PC-9 (cell line): ENCODE results near the gene DSCAML1. TPM values are rescaled to one million over a fixed set of nuclear protein-coding genes. Genes with fewer than 3 reads are reported as not detected.

Experiments used
- BruUV-seq: library from RNA; stranded (reverse); fragments of 400-500 nt; replicated peaks from 2 replicates; lab custom pipeline; 2021; lab: Mats Ljungman, UMichigan
- CTCF ChIA-PET: fragments of 300-600 bp; sonication (Branson Sonifier 250); formaldehyde crosslinking; loops from one replicate; lab custom pipeline; 2022; ENCODE audit warnings: antibody characterized with exemption; lab: Charles Lee
- POLR2A ChIA-PET: fragments of 300-600 bp; sonication (Branson Sonifier 250); formaldehyde crosslinking; loops from one replicate; lab custom pipeline; 2022; ENCODE audit warnings: antibody characterized with exemption; ENCODE audit not compliant: unreplicated experiment; lab: Charles Lee
- DNase-seq, 2 experiments: peaks; one replicate each; pipeline versions ENCODE4 v3.0.0 to v3.0.0-alpha.2; 2015 to 2022; ENCODE audit warnings: mixed read lengths in 1 of 2
- H2AFZ ChIP-seq: fragments of 200-600 bp; sonication (generic); 2 replicates; pipeline ENCODE4 v1.8.1; 2017; ENCODE audit warnings: antibody characterized with exemption
- H3F3A ChIP-seq: fragments of 200-600 bp; sonication (generic); 2 replicates; pipeline ENCODE4 v1.8.1; 2017; ENCODE audit warnings: antibody characterized with exemption, mild to moderate bottlenecking, low read depth; ENCODE audit not compliant: insufficient read depth
- H3K27ac ChIP-seq: fragments of 200-600 bp; sonication (generic); 2 replicates; pipeline ENCODE4 v1.6.1; 2016; ENCODE audit warnings: mixed run types
- H3K27me3 ChIP-seq: fragments of 200-600 bp; sonication (generic); 2 replicates; pipeline ENCODE4 v1.6.1; 2016; ENCODE audit warnings: low read depth, mixed run types; ENCODE audit not compliant: insufficient read depth
- H3K36me3 ChIP-seq: fragments of 200-600 bp; sonication (generic); 2 replicates; pipeline ENCODE4 v1.6.1; 2016; ENCODE audit warnings: low read depth, mixed run types
- H3K4me1 ChIP-seq: fragments of 200-600 bp; sonication (generic); replicated peaks from 2 replicates; pipeline ENCODE4 v1.6.1; 2016; ENCODE audit warnings: mixed run types; ENCODE audit not compliant: insufficient read depth
- H3K4me2 ChIP-seq: fragments of 200-600 bp; sonication (generic); 2 replicates; pipeline ENCODE4 v1.6.1; 2017; ENCODE audit warnings: mixed run types
- H3K4me3 ChIP-seq: fragments of 200-600 bp; sonication (generic); 2 replicates; pipeline ENCODE4 v1.6.1; 2016; ENCODE audit warnings: mixed run types
- H3K79me2 ChIP-seq: fragments of 200-600 bp; sonication (generic); 2 replicates; pipeline ENCODE4 v1.6.1; 2017; ENCODE audit warnings: low read depth, mixed run types
- H3K9me2 ChIP-seq: fragments of 200-600 bp; sonication (generic); 2 replicates; pipeline ENCODE4 v1.8.1; 2017; ENCODE audit warnings: mild to moderate bottlenecking; ENCODE audit not compliant: insufficient read depth
- H3K9me3 ChIP-seq: fragments of 200-600 bp; sonication (generic); 2 replicates; pipeline ENCODE4 v1.8.1; 2016; ENCODE audit warnings: low read depth; ENCODE audit not compliant: insufficient read depth
- H4K20me1 ChIP-seq: fragments of 200-600 bp; sonication (generic); 2 replicates; pipeline ENCODE4 v1.8.1; 2017; ENCODE audit not compliant: insufficient read depth
- EZH2 ChIP-seq: fragments of 200-600 bp; sonication (generic); IDR thresholded peaks from 2 replicates; pipeline ENCODE4 v1.8.0; 2017; ENCODE audit warnings: antibody characterized with exemption, low read depth
- intact Hi-C: fragments of 100-400 bp; cut with micrococcal nuclease; formaldehyde crosslinking; loops from one replicate; pipeline ENCODE4 v1.10.0; 2022; ENCODE audit not compliant: unreplicated experiment
- total RNA-seq: library from RNA; stranded (reverse); gene quantifications from 2 replicates; pipeline ENCODE4 v1.2.3, GENCODE V29; 2021
- TF ChIP-seq, protein P1 (sequence below): fragments of 200-600 bp; sonication (generic); conservative IDR thresholded peaks from 2 replicates; pipeline ENCODE4 v1.6.1; 2017; ENCODE audit warnings: mixed run types, antibody characterized with exemption, mild to moderate bottlenecking, moderate library complexity

DSCAML1 gene
- total RNA-seq, 1 experiment from 2014 or later: not detected

DNA sequence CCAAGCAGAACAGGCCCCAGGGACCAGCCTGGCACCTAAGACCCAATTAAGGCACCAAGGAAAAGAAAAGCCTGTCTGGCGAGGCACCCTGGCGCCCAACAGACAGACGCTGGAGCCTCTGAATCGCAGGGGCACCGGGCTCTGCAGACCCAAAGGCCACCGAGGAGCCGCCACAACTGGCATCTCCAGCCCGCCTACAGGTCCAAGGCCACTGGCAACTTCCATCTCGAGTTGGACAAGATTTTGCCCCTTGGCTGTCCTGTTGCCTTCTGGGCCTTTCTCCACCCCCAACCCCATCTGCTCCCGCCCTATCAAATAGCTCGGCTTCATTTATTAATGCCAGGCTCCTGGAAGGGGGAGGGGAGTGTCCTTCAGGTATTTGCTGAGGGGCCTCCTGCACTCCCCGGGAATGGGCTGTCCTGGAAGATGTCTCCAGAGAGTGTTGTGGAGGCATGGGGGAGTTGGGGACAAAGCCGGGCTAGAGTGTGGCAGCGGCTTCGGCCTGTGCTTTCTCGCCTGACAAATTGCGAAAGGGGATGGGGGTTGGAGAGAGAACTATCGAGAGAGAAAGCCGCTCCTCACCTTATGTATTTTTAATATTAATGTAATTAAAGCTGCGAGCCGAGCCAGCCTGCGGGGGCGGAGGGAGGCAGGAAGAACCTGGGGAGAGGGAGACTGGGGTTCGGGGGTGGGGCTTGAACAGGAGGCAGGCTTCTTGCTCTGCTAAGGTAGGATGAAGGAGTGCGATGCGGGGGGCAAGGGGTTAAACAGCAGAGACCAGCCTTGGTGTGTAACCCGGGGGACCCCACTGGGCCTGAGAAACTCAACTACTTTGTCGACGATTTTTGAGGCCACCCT, 2.0 kb downstream of the DSCAML1 start:
- Histone ChIP-seq H3K4me3 (no peak overlapping the region), H3K9me2 (no peaks in the 10 kb centered on the region), H3K27ac (no peak overlapping the region), H3K4me2 (no peak overlapping the region), H3K36me3 (no peaks in the 10 kb centered on the region), H3K27me3 (peaks cover 80% of the 10 kb centered on the region), H3F3A (no peaks in the 10 kb centered on the region), H3K79me2 (no peaks in the 10 kb centered on the region), H3K4me1 (no peaks in the 10 kb centered on the region), H4K20me1 (no peaks in the 10 kb centered on the region), H2AFZ (no peak overlapping the region), H3K9me3 (no peaks in the 10 kb centered on the region)
- ChIA-PET CTCF (interaction anchor here (0.6 kb wide), 1 partner anchor 14 kb away, joined by 4 read pairs; no protein-coding TSS in a partner anchor), POLR2A (no interaction called here)
- TF ChIP-seq, protein P1, sequence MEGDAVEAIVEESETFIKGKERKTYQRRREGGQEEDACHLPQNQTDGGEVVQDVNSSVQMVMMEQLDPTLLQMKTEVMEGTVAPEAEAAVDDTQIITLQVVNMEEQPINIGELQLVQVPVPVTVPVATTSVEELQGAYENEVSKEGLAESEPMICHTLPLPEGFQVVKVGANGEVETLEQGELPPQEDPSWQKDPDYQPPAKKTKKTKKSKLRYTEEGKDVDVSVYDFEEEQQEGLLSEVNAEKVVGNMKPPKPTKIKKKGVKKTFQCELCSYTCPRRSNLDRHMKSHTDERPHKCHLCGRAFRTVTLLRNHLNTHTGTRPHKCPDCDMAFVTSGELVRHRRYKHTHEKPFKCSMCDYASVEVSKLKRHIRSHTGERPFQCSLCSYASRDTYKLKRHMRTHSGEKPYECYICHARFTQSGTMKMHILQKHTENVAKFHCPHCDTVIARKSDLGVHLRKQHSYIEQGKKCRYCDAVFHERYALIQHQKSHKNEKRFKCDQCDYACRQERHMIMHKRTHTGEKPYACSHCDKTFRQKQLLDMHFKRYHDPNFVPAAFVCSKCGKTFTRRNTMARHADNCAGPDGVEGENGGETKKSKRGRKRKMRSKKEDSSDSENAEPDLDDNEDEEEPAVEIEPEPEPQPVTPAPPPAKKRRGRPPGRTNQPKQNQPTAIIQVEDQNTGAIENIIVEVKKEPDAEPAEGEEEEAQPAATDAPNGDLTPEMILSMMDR: no peak
- no peak for TF ChIP-seq EZH2
- no TSS peak for BruUV-seq
- intact Hi-C loops: no loop called here
- no peak for DNase-seq

DNA sequence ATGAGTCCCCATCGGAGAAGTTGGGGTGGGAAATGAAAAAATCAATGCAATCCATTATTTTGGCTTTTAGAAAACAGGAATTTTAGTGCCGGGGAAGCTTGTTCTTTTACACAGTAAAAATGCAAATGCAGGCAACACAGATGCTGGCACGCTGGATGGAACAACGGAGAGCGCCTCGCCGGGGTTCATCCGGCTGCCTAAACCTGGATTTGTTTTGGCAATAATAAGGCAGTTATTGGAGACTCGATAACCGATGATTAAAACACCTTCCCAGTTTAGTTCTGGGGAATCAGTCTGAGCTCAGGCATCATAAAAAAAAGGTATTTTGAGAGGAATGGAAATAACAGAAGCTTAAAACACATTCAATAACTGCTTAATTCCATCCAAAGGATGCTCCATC, 2.9 kb downstream of the DSCAML1 start:
- H3K9me2 ChIP-seq: no peaks in the 10 kb centered on the region
- no peaks in the 10 kb centered on the region for H3K9me3 ChIP-seq
- no peaks in the 10 kb centered on the region for H4K20me1 ChIP-seq
- no peaks in the 10 kb centered on the region for H3K4me1 ChIP-seq
- no peaks in the 10 kb centered on the region for H3K36me3 ChIP-seq
- intact Hi-C loops: no loop called here
- no peak for TF ChIP-seq EZH2
- TF ChIP-seq, protein P1: no peak
- H3K27me3 ChIP-seq: peaks cover 80% of the 10 kb centered on the region
- H3K79me2 ChIP-seq: no peaks in the 10 kb centered on the region
- ChIA-PET POLR2A (no interaction called here), CTCF (no interaction called here)
- no peak overlapping the region for H2AFZ ChIP-seq
- H3K27ac ChIP-seq: no peak overlapping the region
- DNase-seq: no peak
- no TSS peak for BruUV-seq
- H3K4me2 ChIP-seq: no peak overlapping the region
- no peak overlapping the region for H3K4me3 ChIP-seq
- no peaks in the 10 kb centered on the region for H3F3A ChIP-seq

DNA sequence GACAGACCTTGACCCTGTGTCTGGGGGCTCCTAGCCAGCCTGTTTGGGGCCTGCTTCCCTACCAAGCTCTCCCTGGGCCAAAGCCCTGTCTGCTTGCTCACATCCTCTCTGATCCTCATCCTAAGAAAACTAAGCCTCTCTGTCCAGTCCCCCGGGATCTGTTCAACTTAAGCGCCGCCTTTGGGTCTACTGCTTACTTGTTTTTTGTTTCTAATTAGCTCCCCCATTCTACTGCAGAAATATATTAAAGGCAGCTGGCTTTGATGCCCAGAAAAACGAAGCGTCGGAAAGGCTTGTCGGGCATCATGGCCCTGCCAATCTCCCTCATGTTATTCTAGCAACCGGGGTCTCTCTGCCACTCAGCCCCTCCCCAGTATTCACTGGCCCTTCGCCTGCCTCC, 3.4 kb downstream of the DSCAML1 start:
- no TSS peak for BruUV-seq
- H2AFZ ChIP-seq: no peak overlapping the region
- H3K9me2 ChIP-seq: no peaks in the 10 kb centered on the region
- H3K79me2 ChIP-seq: no peaks in the 10 kb centered on the region
- H4K20me1 ChIP-seq: no peaks in the 10 kb centered on the region
- DNase-seq: no peak
- CTCF ChIA-PET: interaction anchor here (0.7 kb wide), 1 partner anchor 133 kb away, joined by 3 read pairs; no protein-coding TSS in a partner anchor
- POLR2A ChIA-PET: no interaction called here
- H3K9me3 ChIP-seq: no peaks in the 10 kb centered on the region
- no peak overlapping the region for H3K4me3 ChIP-seq
- no peaks in the 10 kb centered on the region for H3K4me1 ChIP-seq
- TF ChIP-seq, protein P1: no peak
- TF ChIP-seq EZH2: no peak
- no peak overlapping the region for H3K27ac ChIP-seq
- no peaks in the 10 kb centered on the region for H3F3A ChIP-seq
- intact Hi-C loops: no loop called here
- H3K4me2 ChIP-seq: no peak overlapping the region
- peaks cover 80% of the 10 kb centered on the region for H3K27me3 ChIP-seq
- H3K36me3 ChIP-seq: no peaks in the 10 kb centered on the region
